MM.1S (cell line): ENCODE results near the gene NTN1.

Source experiments
- DNase-seq: peaks from one replicate; pipeline ENCODE4 v3.0.0-alpha.2; 2015
- H2AFZ ChIP-seq: fragments of 300-600 bp; sonication (generic); 2 replicates; pipeline ENCODE4 v1.6.0; 2016; ENCODE audit warnings: antibody characterized with exemption, low read length
- H3F3A ChIP-seq: fragments of 300-600 bp; sonication (generic); 2 replicates; pipeline ENCODE4 v1.6.1; 2016; ENCODE audit warnings: mild to moderate bottlenecking, antibody characterized with exemption, low read length, moderate library complexity, mixed read lengths; ENCODE audit not compliant: insufficient read depth
- H3K27ac ChIP-seq: fragments of 300-600 bp; sonication (generic); 2 replicates; pipeline ENCODE4 v1.5.1; 2016; ENCODE audit warnings: mild to moderate bottlenecking, low read length
- H3K27me3 ChIP-seq: fragments of 300-600 bp; sonication (generic); replicated peaks from 2 replicates; pipeline ENCODE4 v1.6.0; 2016; ENCODE audit warnings: low read length; ENCODE audit not compliant: insufficient read depth
- H3K36me3 ChIP-seq: fragments of 300-600 bp; sonication (generic); replicated peaks from 2 replicates; pipeline ENCODE4 v1.6.1; 2016; ENCODE audit warnings: mild to moderate bottlenecking, low read length, mixed read lengths; ENCODE audit not compliant: insufficient read depth
- H3K4me1 ChIP-seq: fragments of 300-600 bp; sonication (generic); 2 replicates; pipeline ENCODE4 v1.6.1; 2016; ENCODE audit warnings: low read length, mixed read lengths
- H3K4me2 ChIP-seq: fragments of 300-600 bp; sonication (generic); 2 replicates; pipeline ENCODE4 v1.6.0; 2016; ENCODE audit warnings: low read depth, low read length
- H3K4me3 ChIP-seq: fragments of 300-600 bp; sonication (generic); 2 replicates; pipeline ENCODE4 v1.5.1; 2016; ENCODE audit warnings: low read length, mixed read lengths
- H3K79me2 ChIP-seq: fragments of 300-600 bp; sonication (generic); 2 replicates; pipeline ENCODE4 v1.6.1; 2016; ENCODE audit warnings: mixed run types, low read length, mixed read lengths
- H3K9ac ChIP-seq: fragments of 300-600 bp; sonication (generic); 2 replicates; pipeline ENCODE4 v1.6.1; 2016; ENCODE audit warnings: low read length, mixed read lengths
- H3K9me2 ChIP-seq: fragments of 300-600 bp; sonication (generic); replicated peaks from 2 replicates; pipeline ENCODE4 v1.6.1; 2016; ENCODE audit warnings: mild to moderate bottlenecking, low read length, mixed read lengths; ENCODE audit not compliant: insufficient read depth
- H3K9me3 ChIP-seq: fragments of 300-600 bp; sonication (generic); replicated peaks from 2 replicates; pipeline ENCODE4 v1.6.1; 2016; ENCODE audit warnings: mild to moderate bottlenecking, low read length, mixed read lengths; ENCODE audit not compliant: insufficient read depth
- H4K20me1 ChIP-seq: fragments of 300-600 bp; sonication (generic); 2 replicates; pipeline ENCODE4 v1.6.1; 2016; ENCODE audit warnings: mild to moderate bottlenecking, low read length, moderate library complexity, mixed read lengths; ENCODE audit not compliant: insufficient read depth
- CTCF ChIP-seq: fragments of 300-600 bp; sonication (generic); IDR thresholded peaks from 2 replicates; pipeline ENCODE4 v1.5.1; 2016; ENCODE audit warnings: antibody characterized with exemption, low read length, mixed read lengths
- EZH2 ChIP-seq: fragments of 300-600 bp; sonication (generic); optimal IDR thresholded peaks from 2 replicates; pipeline ENCODE3; 2017; ENCODE audit warnings: low read depth, mild to moderate bottlenecking, antibody characterized with exemption, low read length, mixed read lengths
- EZH2phosphoT487 ChIP-seq: fragments of 300-600 bp; sonication (generic); IDR thresholded peaks from 2 replicates; pipeline ENCODE4 v1.6.1; 2018; ENCODE audit warnings: antibody characterized with exemption, low read length

Gene NTN1

GRCh38 chr17:9205520-9206409 lies 184.5 kb downstream of the NTN1 start:
- Histone ChIP-seq H3K27ac (no peak overlapping the region), H3K36me3 (no peaks in the 10 kb centered on the region), H3F3A (no peaks in the 10 kb centered on the region), H3K9ac (no peak overlapping the region), H3K9me3 (no peaks in the 10 kb centered on the region), H3K4me1 (no peaks in the 10 kb centered on the region), H3K4me2 (no peak overlapping the region), H3K27me3 (peaks cover 24% of the 10 kb centered on the region), H3K79me2 (no peaks in the 10 kb centered on the region), H2AFZ (no peak overlapping the region), H3K4me3 (no peak overlapping the region), H3K9me2 (no peaks in the 10 kb centered on the region), H4K20me1 (no peaks in the 10 kb centered on the region)
- no peak for TF ChIP-seq EZH2phosphoT487
- TF ChIP-seq CTCF = no peak
- no peak for TF ChIP-seq EZH2
- DNase-seq = no peak

GRCh38 chr17:9206410-9206703 lies 185.0 kb downstream of the NTN1 start:
- no peaks in the 10 kb centered on the region for H3K79me2 ChIP-seq
- H3K36me3 ChIP-seq = no peaks in the 10 kb centered on the region
- H3K4me2 ChIP-seq = no peak overlapping the region
- peaks cover 24% of the 10 kb centered on the region for H3K27me3 ChIP-seq
- DNase-seq = no peak
- no peaks in the 10 kb centered on the region for H4K20me1 ChIP-seq
- no peaks in the 10 kb centered on the region for H3F3A ChIP-seq
- H3K9me2 ChIP-seq = no peaks in the 10 kb centered on the region
- no peak overlapping the region for H3K4me3 ChIP-seq
- no peak overlapping the region for H3K9ac ChIP-seq
- no peak for TF ChIP-seq CTCF
- TF ChIP-seq EZH2 = no peak
- TF ChIP-seq EZH2phosphoT487 = no peak
- H3K4me1 ChIP-seq = no peaks in the 10 kb centered on the region
- H2AFZ ChIP-seq = no peak overlapping the region
- no peak overlapping the region for H3K27ac ChIP-seq
- H3K9me3 ChIP-seq = no peaks in the 10 kb centered on the region

GRCh38 chr17:9206741-9207332 lies 185.5 kb downstream of the NTN1 start:
- Histone ChIP-seq H2AFZ (no peak overlapping the region), H3K27ac (no peak overlapping the region), H3F3A (no peaks in the 10 kb centered on the region), H3K9me2 (no peaks in the 10 kb centered on the region), H3K27me3 (peaks cover 24% of the 10 kb centered on the region), H3K79me2 (no peaks in the 10 kb centered on the region), H3K36me3 (no peaks in the 10 kb centered on the region), H3K4me2 (no peak overlapping the region), H3K9ac (no peak overlapping the region), H3K4me1 (no peaks in the 10 kb centered on the region), H3K9me3 (no peaks in the 10 kb centered on the region), H4K20me1 (no peaks in the 10 kb centered on the region), H3K4me3 (no peak overlapping the region)
- TF ChIP-seq EZH2phosphoT487 = no peak
- TF ChIP-seq EZH2 = no peak
- TF ChIP-seq CTCF = no peak
- DNase-seq = no peak
